SKM-1 treated with dmso at 0.1 percent for 144 hours (cell line): ENCODE data around the gene TOMM40.
"Not testable (repeated sequence)": the region's sequence is repeated elsewhere in the genome, so short reads cannot be mapped to it uniquely, and the experiment has no call there.

Experiments used
- DNase-seq: peaks from one replicate; lab custom pipeline; 2025; ENCODE audit not compliant: unreplicated experiment; lab: John Stamatoyannopoulos, UW

Gene TOMM40

GRCh38 chr19:44925114-44925891 is 34.2 kb downstream of the TOMM40 start:
- peak; percentile 54 for DNase-seq

GRCh38 chr19:44926245-44927077 is 35.4 kb downstream of the TOMM40 start:
- DNase-seq = not testable (repeated sequence)

DNA sequence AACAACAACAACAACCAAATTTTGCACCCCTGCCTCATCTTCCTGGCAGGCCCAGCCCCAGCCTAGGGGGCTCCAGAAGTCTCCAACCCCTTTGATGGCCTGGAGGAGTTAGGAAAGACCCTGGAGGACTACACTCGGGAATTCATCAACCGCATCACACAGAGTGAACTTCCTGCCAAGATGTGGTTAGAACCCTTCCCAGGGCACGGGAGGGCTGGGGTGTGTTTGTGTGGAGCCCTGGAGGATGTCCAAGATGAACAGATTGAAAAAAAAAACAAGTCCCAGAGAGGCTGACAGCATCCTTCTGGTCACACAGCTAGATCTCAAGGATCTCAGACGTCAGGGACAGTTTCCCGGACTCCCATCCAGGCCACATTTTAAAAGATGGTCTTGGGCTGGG is 36.7 kb downstream of the TOMM40 start:
- DNase-seq = no peak

- no peak for DNase-seq
Measured at GRCh38 chr19:44930088-44930487, 39.0 kb downstream of the TOMM40 start.

GRCh38 chr19:44931541-44931940 is 40.5 kb downstream of the TOMM40 start:
- DNase-seq = no peak

DNA sequence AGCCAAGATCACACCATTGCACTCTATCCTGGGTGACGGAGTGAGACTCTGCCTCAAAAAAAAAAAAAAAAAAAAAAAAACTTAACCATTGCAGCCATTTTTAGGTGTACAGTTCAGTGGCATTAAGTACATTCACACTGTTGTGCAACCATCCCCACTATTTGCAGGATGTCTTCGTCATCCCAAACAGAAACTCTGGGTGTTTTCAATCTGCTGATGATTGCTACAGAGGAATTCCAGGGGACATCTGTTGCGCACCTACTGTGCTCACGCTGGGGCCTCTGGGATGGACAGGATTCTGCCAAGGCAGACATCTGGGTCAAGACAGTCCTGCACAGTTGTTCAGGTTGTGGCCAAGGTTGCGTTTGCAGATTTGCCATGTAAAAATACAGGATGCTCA is 48.6 kb downstream of the TOMM40 start:
- no peak for DNase-seq

DNA sequence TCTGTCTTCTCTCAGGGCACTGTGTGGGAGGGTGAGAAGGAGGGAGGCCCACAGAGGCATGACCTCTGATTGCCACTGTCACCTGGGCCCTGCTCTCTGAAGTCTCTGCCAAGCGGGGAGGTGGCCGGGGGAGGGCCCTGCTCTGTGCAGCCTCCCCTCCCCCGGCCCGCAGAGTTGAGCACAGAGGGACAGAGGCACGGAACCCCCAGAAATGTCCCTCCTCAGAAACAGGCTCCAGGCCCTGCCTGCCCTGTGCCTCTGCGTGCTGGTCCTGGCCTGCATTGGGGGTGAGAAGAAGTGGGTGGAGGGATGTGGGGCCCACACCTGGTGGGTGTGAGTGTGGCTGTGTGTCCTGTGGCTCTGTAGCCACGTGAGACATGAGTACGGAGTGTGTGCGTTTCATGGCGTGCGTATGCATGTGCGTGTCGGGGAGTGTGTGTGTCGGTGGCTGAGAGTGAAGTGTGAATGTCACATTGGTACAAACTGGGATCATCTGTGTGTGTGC is 51.1 kb downstream of the TOMM40 start, which contains the start of gene APOC4:
APOC4 (plus strand) TSS at position 171 of the 505 bp plus-strand sequence; CDS start at position 212, 41 bp downstream.
- DNase-seq = no peak

- peak; percentile 34 for DNase-seq
Measured at GRCh38 chr19:44943801-44944249, 52.8 kb downstream of the TOMM40 start.

DNA sequence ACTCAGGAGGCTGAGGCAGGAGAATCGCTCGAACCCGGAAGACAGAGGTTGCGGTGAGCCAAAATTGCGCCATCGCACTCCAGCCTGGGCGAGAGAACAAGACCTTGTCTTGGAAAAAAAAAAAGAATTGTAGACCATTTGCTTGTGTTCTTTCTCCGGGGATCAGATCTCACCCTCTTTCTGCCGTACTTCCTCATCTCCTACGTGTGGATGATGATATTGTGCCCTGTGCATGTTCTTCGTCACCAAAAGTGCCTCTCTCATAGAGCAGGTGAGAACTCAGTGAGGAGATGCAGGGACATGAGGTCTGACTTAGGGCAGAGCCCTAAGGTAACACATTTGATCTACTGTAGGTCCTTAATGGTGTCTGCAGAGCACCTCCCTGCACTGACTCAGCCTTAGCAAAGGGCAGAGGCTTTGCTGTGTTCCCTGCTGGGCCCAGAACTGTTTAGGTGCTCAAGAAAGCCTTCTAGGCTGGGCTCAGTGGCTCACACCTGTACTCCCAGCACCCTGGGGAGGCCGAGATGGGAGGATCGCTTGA is 56.1 kb downstream of the TOMM40 start:
- DNase-seq = no peak

DNA sequence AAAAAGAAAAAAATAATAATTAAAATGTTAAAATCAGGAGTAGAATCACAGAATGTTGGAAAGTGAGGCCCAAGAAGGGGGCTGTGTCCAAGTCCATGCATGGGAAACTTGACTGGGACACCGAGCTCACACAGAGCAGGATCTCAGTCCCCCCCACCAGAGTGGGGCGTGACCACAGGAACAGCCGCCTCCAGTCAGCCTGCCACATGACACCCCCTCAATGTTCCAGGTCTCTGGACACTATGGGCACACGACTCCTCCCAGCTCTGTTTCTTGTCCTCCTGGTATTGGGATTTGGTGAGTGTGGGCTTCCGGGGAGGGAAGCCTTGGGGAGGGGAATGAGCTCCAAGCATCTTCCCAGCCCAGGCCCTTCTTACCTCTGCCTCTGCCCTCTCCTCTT is 57.2 kb downstream of the TOMM40 start:
- DNase-seq = no peak

GRCh38 chr19:44948763-44949374 is 57.8 kb downstream of the TOMM40 start:
- no peak for DNase-seq

- DNase-seq = no peak
Measured at GRCh38 chr19:44949550-44949949, 58.5 kb downstream of the TOMM40 start.

GRCh38 chr19:44951179-44952159 is 60.4 kb downstream of the TOMM40 start:
- peak; percentile 33 for DNase-seq
